ENCODE results near the gene FZD7. TPM values are rescaled to one million over a fixed set of nuclear protein-coding genes. Genes with fewer than 3 reads are reported as not detected.

The FZD7 gene
- total RNA-seq, 1 donor = 14.7 TPM

DNA sequence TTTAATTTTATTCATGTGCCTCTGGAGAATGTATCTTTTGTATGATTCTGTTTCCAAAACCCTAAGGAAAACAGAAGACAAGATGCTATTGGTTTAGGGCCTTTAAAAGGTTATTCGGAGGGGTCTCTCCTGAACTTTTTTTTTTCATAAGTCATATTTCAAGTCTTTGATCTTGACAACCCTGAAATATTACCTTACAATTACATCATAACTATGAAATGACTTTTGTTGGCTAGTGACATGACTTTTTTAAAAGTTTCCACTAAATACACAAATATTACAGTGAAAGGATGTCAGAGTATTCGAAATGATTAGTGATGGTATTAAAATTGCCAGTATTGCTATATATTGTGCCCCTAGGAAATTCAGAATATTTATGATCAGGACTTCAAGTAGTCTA, 31.8 kb upstream of the FZD7 start:
- no peak overlapping the region for H3K4me3 ChIP-seq (ENCODE audit: low read depth, low read length)
- no peak for DNase-seq (ENCODE audit: low read depth)
- TF ChIP-seq, protein P1, sequence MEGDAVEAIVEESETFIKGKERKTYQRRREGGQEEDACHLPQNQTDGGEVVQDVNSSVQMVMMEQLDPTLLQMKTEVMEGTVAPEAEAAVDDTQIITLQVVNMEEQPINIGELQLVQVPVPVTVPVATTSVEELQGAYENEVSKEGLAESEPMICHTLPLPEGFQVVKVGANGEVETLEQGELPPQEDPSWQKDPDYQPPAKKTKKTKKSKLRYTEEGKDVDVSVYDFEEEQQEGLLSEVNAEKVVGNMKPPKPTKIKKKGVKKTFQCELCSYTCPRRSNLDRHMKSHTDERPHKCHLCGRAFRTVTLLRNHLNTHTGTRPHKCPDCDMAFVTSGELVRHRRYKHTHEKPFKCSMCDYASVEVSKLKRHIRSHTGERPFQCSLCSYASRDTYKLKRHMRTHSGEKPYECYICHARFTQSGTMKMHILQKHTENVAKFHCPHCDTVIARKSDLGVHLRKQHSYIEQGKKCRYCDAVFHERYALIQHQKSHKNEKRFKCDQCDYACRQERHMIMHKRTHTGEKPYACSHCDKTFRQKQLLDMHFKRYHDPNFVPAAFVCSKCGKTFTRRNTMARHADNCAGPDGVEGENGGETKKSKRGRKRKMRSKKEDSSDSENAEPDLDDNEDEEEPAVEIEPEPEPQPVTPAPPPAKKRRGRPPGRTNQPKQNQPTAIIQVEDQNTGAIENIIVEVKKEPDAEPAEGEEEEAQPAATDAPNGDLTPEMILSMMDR (IDR thresholded peaks at IDR 0.05; ENCODE audit: insufficient read depth, low read depth, low read length) = no peak

DNA sequence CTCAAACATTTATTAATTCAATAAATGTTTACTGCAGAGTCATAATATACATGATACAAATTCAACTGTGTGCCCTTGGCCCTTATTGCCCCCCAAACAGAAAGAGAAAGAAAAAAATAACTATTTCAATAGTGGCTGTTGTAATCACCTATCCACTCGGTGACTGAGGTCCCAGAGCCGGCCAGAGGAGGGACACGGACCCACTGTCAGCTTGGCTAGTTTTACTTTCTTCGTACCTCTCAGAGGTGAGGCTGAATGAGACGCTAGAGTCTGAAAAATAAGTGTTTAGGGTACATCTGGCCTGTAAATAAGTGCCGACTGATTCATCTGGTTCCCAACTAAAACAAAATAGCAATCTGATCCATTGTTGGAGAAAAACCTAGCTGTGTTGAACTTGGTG, 31.3 kb upstream of the FZD7 start:
- TF ChIP-seq, protein P1 (IDR thresholded peaks at IDR 0.05; ENCODE audit: insufficient read depth, low read depth, low read length) = no peak
- DNase-seq (ENCODE audit: low read depth) = no peak

DNA sequence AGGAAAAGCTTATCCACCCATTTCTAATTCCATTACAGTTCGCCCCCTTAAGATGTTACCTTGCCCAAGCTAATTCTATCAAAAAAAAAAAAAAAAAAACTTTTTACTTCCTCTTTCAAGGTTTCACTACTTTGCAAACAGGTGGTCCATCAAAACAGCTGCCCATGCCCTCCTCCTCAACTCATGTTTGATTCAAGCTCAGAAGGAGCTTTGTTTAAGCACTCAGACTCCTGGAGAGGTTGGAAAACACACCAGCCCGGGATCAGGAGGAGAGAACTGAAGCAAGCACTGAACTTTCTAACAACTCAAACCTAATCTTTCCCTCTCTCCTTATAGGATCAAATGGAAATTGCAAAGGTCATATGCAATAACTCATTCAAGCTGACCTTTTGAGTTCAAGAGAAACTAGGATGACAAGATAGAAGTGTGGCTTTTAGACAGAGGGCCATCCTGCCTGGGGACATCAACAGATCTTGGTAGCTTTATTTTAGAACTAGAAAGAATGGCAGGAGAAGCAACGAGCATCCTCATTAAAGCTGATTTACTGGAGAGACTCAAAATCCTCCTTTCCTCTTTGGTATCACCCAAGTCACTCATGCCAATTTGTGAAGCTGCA, 28.3 kb upstream of the FZD7 start:
- TF ChIP-seq, protein P1 (IDR thresholded peaks at IDR 0.05; ENCODE audit: insufficient read depth, low read depth, low read length) = no peak

More for the DNA sequence above, 31.3 kb upstream of the FZD7 start:
- H3K4me3 ChIP-seq (ENCODE audit: low read depth, low read length) = no peak overlapping the region

DNA sequence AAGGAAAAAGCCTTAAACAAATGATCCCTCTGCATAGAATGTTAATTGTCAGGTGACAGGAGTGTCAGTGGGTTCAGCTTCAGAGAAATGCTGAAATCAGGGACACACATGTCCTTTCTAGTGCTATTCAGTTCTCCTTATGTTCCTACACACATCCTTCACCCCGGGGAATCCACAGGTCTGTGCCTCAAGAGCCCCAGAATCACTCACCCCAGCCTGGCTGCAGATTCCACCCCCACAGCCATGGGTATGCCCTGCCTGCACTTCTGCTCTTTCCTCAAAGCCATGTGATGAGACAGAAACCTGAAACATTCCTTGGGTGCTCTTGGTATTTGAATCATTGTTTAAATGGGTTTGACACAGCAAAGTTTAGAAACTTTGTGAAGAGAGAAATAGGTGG, 27.4 kb upstream of the FZD7 start:
- TF ChIP-seq, protein P1 (IDR thresholded peaks at IDR 0.05; ENCODE audit: insufficient read depth, low read depth, low read length) = no peak
- DNase-seq (ENCODE audit: low read depth) = no peak
- no peak overlapping the region for H3K4me3 ChIP-seq (ENCODE audit: low read depth, low read length)

More for the DNA sequence above, 28.3 kb upstream of the FZD7 start:
- DNase-seq (ENCODE audit: low read depth) = no peak
- no peak overlapping the region for H3K4me3 ChIP-seq (ENCODE audit: low read depth, low read length)

DNA sequence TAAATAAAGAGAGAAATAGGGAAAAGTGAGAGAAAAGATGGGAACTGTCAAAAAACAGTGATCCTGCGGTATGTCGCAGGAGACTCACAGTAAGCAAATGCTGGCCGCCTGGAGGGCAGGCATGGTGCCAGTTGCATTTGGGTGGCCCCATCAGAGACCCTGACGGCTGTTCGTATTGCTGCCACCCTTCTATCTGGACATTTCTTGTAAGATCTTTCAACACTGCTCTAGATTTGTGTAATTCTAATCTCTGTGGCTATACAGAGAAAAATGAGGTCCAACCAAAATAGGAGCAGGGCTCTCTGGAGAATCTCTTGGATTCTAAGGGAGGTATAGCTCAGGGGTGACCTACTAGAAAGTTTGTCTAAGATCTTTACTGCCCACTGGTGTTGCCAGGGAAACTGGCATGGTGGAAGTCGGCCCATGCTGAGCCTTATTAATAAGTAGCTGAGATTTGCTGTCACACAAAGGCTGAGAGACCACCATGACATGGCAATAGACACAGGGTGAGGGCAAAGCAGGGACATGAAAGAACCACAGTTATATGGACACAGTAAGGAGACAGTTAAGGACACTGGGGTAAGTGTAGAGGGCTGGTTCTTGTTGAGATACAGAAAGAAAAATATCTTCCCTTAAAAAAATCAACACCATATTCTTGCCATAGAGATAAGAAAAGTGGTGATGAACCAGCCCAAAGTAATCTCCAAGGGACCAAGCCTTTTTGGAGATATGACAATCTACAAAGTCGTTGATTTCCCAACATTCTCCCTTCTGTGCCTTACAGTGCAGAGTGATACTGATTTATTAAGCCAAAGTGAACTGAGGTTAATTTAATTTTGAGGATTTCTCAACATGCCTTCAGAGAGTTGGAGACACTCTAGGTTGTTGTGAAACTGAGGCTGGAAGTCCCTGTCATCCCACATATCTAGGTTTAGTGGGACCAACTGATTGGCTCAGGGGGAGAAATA, 26.4 kb upstream of the FZD7 start:
- TF ChIP-seq, protein P1 (IDR thresholded peaks at IDR 0.05; ENCODE audit: insufficient read depth, low read depth, low read length) = peak; percentile 22
- no peak for DNase-seq (ENCODE audit: low read depth)
- no peak overlapping the region for H3K4me3 ChIP-seq (ENCODE audit: low read depth, low read length)

DNA sequence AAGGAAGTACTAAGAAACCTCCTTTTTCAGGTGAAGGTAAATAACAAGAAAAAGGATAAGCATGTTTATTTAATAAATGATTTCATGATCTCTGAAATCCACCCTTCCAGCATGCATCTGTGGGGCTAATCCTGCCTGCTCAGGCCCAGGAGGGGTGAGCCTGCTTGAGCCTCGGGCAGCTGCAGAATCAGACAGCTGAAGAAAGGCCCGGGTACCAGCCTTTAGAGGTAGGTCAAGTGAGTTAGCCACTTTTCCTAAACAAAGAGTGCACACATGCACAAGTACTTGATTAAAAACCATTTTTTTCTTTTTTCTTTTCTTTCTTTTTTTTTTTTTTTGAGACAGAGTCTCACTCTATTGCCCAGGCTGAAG, 25.7 kb upstream of the FZD7 start:
- no peak overlapping the region for H3K4me3 ChIP-seq (ENCODE audit: low read depth, low read length)
- DNase-seq (ENCODE audit: low read depth) = no peak
- TF ChIP-seq, protein P1 (IDR thresholded peaks at IDR 0.05; ENCODE audit: insufficient read depth, low read depth, low read length) = no peak
